ENCODE measurements around the gene RABGAP1L.

RABGAP1L gene

GRCh38 chr1:174224641-174225040 lies 65.3 kb downstream of the RABGAP1L start:
- no peak overlapping the region for H3K4me3 ChIP-seq (ENCODE audit: low read length)
- DNase-seq (ENCODE audit: low read depth): no peak
- TF ChIP-seq CTCF (IDR thresholded peaks at IDR 0.05; ENCODE audit: insufficient read depth, low read depth, low read length, missing control alignments): no peak

- no peak for TF ChIP-seq CTCF (IDR thresholded peaks at IDR 0.05; ENCODE audit: insufficient read depth, low read depth, low read length, missing control alignments)
- DNase-seq (ENCODE audit: low read depth): no peak
- H3K4me3 ChIP-seq (ENCODE audit: low read length): no peak overlapping the region
Observed at GRCh38 chr1:174225499-174226204, 66.3 kb downstream of the RABGAP1L start.

GRCh38 chr1:174230399-174230798 lies 71.1 kb downstream of the RABGAP1L start:
- no peak for DNase-seq (ENCODE audit: low read depth)
- no peak overlapping the region for H3K4me3 ChIP-seq (ENCODE audit: low read length)
- no peak for TF ChIP-seq CTCF (IDR thresholded peaks at IDR 0.05; ENCODE audit: insufficient read depth, low read depth, low read length, missing control alignments)

DNA sequence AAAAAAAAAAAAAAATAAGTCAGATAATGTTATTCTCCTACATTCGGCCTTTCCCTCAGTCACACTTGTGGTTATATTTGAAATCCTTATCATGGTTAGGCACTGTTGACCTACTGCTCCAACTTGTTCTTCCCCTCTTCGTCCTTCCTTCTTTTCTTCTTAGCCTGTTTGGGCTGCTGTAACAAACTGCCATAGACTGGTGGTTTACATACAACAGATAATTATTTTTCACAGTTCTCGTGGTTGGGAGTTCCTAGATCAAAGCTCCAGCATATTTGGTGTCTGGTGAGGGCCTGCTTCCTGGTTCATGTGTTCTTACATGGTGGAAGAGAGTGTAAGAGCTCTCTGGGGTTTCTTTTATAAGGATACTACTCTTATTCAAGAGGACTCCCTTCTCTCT lies 73.4 kb downstream of the RABGAP1L start:
- no peak for DNase-seq (ENCODE audit: low read depth)
- H3K4me3 ChIP-seq (ENCODE audit: low read length): no peak overlapping the region
- no peak for TF ChIP-seq CTCF (IDR thresholded peaks at IDR 0.05; ENCODE audit: insufficient read depth, low read depth, low read length, missing control alignments)

DNA sequence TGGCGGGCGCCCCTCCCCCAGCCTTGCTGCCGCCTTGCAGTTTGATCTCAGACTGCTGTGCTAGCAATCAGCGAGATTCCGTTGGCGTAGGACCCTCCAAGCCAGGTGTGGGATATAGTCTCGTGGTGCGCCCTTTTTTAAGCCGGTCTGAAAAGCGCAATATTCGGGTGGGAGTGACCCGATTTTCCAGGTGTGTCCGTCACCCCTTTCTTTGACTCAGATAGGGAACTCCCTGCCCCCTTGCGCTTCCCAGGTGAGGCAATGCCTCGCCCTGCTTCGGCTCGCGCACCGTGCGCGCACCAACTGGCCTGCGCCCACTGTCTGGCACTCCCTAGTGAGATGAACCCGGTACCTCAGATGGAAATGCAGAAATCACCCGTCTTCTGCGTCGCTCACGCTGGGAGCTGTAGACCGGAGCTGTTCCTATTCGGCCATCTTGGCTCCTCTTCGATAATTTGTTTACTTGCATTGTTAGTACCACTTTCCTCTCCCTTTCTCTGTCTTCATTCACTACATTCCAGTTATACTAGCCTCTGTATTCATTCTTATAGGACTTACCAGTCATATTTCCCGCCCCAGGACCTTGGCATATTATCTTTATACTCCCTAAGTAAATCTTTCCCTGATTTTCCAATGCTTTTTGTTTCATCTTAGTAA lies 79.7 kb downstream of the RABGAP1L start:
- H3K4me3 ChIP-seq (ENCODE audit: low read length): peak overlapping the region; percentile 36
- DNase-seq (ENCODE audit: low read depth): peak; percentile 77

DNA sequence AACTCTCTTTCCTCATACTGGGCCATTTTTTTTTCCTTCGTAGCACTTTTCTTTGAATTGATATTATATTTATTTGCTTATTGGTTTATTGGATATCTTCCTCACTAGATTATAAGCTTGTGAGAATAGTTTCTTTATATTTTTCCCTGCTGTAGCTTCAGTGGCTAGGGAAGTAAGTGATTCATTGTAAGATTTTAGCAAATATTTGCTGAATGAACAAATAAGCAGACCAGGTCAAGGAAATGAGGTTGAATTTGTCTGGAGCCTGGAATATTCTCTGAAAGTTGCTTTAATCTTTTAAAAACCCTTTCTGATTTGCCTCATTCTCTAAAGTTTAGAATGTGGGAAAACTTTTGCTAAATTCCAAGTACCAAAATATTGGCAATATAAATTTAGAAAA lies 80.2 kb downstream of the RABGAP1L start:
- peak; percentile 5 for DNase-seq (ENCODE audit: low read depth)
- TF ChIP-seq CTCF (IDR thresholded peaks at IDR 0.05; ENCODE audit: insufficient read depth, low read depth, low read length, missing control alignments): no peak
- peak overlapping the region; percentile 36 for H3K4me3 ChIP-seq (ENCODE audit: low read length)

DNA sequence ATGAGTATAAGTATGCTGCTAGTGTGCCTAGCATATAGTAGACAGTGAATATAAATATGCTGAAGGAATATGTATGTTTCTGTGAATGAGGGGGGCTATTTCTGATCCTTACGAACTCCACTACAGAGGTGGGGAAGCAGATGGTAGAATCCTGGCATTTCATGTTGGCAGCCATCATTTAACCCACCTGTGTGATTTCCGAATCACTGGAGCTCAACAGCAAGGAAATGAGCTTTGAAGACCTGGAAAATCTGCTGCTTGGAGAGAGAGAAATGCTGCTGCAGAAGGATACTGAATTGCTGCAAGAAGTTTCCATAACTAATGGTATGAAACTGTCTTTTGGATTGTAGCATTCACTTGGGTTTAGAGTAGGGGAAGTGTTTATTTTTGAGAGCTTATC lies 83.5 kb downstream of the RABGAP1L start:
- no peak for TF ChIP-seq CTCF (IDR thresholded peaks at IDR 0.05; ENCODE audit: insufficient read depth, low read depth, low read length, missing control alignments)
- no peak overlapping the region for H3K4me3 ChIP-seq (ENCODE audit: low read length)
- DNase-seq (ENCODE audit: low read depth): no peak
